Dermis blood vessel endothelial cell (primary cell): ENCODE results near the gene PER2. TPM values are rescaled to one million over a fixed set of nuclear protein-coding genes. Genes with fewer than 3 reads are reported as not detected.

Experiments used
- DNase-seq: peaks from one replicate; pipeline ENCODE4 v3.0.0; 2010
- total RNA-seq: library from RNA; depleted of rRNA; stranded (reverse); fragments of >200 nt; gene quantifications from 2 replicates; pipeline ENCODE4 v1.2.3, GENCODE V29; 2014

Gene PER2
- total RNA-seq, 1 donor from 2014 or later = 1.2 TPM

DNA sequence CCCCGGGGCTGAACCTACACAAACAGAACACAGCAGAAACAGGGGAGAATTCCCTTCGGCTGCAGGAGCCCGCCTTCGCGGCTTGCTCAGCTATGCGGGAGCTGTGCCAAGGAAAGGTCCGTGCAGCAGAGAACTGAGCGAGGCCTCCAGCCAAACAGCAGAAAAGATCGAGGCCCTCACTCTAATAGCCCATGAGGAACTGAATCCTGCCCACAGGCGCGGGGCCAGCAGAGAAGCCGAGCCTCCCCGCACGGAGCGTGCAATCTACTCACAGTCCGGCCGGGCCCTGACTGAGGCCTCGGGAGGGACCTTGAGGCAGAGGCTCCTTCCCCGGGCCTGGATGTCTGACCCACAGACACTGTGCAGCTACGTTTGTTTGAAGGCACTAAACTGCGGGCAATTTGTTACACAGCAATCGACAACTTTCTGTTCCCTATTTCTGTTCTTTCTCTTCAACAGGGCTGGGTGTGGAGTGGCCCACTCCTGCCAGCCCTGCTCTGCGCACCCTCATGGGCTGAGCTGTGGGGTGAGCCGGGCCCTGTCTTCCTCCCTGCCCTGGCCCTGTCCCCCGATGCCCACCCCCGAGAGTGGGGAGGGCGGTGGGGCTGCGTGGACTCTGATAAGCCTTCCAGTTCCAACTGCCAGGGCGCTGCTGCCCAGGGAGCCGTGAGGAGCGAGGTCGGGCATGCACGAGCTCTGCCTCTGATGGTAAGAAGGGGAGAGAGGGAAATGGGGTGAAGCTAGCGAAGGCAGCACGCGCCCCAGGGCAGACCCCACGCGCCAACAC, 62.3 kb downstream of the PER2 start:
- DNase-seq = no peak

DNA sequence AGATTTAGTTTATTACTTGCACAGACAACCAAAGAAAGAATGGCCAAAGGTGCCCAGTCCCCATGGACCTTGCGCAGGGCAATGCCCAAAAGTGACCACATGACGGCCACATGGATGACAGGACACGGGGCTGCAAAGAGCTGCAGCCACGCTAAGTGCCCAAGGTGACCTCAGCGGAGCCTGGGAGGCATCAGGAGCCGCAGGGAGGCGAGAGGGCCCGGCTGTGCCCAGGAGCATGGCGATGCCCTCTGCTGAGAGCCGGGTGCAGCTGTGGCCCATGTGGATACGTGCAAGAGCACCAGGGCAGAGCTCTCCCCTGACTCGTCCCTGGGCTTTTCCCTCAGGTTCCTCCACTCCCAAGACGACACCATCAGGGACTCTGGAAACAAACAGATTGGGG, 63.3 kb downstream of the PER2 start:
- no peak for DNase-seq

DNA sequence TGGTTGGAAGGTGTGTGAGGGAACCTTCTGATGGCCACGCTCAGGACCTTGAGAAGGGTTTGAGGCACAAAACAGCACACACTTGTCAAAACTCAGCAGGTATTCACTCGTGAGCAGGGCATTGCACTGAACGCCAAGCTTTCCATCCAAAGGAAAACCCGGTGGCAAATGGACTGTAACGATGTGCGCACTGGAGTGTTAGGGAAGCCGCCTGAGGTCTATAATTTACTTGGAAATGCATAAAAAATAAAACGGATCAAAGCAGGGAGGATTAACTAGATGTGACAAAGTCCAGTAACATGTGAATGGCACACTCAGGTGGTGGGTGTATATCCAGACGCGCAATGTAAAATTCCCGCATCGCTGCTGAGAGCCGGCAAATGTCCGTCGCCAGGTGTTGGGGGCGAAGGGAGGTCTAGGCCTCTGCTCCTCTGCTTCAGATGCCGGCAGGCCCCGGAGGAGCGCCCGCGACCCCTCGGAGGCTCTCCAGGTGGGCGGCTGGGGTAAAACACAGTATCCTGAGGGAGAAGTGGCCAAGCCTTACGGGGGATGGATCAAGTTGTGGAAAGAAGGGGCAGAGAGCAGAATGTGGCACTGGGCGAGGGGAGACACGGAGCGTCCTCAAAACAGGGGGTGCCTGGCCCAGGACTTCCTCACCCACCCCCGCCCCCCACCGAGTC, 63.9 kb downstream of the PER2 start:
- DNase-seq = no peak

DNA sequence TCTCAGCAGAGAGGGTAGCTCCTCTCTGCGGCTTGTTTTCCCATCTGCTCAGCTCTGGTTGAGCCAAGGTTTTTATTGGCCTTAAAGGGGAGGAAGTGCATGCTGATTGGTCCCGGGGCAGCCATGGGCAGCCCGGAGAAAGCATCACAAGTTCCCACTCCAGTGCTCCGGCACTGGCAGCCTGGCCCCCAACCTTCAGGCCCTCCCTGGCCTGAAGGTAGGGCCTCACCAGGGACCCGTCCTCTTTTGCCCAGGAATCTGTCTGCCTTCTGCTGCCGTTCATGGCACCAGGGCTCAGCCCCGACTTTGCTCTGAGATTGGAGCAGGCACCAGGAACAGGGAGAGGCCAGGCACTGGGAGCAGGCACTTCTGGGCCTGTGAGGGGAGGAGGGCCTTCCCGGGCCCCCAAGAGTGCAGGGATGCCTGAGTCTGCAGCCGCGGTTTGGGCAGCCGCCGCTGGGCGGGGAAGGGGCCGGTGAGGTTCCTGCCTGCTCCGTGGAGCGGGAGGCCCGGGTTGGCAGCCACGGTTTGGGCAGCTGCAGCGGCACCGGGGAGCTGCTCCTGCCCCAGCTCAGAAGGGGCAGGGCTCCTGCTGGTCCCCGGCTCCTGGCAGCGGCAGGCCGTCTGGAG, 67.4 kb downstream of the PER2 start:
- DNase-seq = peak; percentile 57

DNA sequence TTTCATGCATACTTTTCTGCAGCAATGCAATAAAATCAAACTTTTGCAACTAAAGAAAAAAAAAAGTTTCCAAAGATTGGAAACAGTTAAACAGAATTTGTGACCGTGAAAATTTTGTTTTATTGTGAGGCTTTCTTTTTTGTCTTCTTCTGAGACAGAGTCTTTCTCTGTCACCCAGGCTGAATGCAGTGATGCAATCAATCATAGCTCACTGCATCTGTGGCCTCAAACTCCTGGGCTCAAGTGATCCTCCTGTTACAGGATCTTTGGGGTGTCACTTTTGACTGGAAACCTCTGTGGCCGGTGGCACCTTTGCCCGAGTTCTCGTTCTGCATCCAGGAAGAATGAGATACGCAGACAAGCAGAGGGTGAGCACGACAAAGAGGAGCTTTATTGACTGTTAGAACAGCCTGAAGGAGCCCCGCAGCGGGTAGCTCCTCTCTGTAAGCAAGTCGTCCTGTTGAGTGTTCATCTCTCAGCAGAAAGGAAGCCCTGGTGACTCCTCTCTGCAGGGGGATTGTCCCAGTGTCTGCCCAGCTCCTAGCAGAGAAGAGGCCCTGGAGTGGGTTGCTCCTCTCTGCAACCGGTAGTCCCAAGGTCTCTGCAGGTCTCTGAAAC, 68.0 kb downstream of the PER2 start:
- DNase-seq = no peak

DNA sequence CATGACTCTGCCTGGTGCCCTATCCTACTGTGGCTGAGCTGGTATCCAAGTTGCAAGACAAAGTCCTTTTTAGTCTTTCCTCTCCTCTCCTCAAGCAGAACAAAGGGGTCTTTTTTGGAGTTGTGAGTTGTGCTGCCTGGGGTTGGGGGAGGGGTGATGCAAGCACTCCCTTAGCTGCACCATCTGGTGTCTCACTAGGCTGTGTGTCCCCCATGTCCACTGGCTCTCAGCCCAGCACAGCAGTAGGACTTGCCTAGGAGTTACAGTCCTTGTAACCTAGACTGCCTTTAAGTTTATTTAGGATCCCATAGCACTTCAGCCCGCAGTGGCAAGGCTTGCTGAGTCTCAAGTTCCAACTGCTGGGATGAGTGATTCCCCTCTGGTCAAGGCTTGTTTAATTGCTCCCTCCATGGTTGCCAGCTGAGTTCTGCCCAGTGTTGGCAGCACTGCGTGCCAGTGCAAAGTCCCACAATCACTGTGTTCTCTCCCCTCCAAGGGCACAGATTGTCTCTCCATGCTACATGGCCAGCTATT, 71.7 kb downstream of the PER2 start:
- DNase-seq = no peak

DNA sequence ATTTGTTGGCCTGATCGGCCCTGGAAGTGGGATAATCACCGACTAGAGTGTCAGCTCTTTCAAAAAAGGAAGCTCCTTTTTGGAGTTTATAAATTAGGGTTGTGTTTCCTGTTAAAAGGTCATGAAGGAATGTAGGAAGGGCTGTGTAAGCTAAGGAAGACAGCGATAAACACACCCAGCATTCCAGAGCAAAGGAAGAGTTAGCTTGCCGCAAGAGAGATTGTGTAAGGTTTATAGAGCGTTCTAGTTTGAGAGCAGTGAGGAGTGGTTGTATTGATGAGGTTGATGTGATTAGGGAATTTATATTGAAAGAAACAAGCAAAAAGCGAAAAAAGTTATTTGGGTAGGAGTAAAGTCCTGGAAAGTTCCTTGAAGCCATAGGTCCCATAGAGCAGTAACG, 81.4 kb downstream of the PER2 start:
- no peak for DNase-seq

DNA sequence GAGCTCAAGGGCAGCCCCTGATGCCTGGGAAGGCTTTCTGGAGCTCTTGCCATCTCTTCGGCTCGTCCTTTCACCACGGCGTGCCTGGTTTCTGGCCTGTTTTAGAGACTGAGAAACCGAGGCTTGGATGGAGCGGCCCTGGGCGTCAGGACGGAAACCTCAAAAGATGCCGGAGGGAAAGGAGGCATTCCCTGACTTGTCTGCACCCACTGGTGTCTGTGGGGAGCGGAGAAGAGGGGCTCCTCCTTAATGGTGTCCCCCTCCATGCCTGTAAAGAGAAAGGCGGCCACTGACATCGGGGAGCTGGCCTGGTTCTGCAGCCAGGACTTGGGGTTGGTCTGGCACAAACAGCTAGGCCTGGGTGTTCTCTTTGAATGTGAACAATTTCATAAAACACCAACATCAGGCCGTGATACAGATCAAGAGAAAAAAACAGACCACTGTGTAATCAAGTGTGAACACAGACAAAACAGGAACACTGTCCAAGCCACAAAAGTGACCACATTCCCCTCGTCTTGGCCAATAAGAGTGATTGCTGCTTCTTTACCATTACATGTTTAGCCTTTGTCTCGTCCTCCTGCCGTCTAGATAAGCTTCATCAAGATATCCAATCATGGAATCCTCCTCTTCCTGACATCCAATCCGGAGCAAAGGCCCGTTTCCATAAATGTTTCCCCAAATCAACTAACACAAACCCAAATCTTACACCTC, 84.3 kb downstream of the PER2 start:
- DNase-seq = no peak

DNA sequence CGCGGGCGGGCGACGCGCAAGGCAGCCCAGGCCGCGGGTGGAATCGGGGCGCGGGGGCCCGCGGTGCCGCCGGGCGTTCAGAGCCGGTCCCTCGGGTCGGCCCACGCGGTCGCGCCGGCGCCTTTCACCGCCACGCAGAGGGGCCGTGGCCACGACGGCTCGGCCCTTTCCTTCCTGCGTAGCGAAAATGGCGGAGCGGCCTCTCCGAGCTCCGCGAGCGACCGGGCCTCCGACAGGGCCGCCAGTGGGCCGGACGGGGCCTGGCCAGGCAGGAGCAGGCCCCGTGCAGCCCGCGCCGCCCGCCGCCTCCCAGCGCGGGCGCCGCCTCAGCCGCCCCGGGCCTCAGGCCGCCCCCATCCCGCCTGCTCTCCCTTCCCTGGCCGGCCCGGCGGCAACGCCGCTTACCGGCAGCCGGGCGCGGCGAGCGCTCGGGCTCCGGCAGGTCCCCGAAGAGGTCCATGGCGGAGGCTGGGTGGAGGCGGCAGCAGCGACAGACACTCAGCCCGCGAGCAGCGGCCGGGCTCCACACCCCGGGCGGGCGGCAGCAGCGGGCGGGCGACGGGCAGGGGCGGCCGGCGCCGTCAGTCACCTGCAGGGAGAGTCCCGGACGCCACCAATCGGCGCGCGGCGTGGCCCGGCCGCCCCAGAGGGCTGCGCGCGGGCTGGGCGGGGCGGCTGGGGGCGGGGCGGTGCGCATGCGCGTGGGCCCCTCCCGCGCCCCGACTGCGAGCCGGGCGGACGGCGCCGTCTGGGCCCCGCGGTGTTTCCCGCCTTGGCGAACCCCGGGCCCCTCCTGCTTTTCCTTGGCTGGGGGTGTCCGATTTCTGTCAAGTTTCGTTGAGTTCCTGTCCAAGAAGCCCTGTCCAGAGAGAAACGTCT, 85.1 kb downstream of the PER2 start, which contains the start of gene ILKAP:
TSS of gene ILKAP (minus strand) at position 602 of the 879 bp plus-strand sequence. CDS start at position 460, 142 bp downstream.
- DNase-seq = peak; percentile 88

DNA sequence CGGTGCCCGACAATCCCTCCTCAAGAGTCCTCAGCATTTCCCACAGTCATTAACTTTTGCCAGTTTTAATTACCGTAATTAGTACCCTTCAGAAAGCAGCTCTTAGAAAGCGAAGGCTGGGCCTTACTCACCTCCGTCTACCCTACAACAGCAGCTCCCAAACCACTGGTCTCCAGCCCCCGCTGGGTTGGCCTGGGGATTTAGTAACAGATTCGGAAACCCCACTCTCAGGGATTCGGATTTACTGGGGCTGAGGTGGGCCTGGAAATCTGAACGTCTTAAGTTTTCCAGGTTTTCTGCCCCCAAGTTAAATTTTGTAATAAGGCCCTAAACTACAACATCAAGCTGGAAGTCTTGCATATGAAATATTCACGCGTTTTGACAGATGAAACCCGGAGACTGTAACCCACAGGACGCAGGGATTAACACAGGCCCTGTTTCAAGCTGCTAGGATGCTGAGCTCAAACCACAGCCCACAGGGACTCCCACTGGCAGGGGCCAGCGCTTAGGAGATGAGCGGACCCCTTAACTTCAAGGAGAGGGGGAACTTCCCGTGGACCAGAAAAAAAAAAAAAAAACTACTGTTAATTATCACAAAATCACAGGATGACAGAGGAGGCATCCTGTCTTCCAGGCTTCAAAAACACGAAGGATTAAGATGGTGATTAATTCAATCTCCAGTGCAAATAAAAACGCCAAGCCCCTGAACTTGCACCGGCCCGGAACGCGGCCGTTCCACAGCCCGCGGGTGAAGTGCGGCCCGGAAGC, 85.9 kb downstream of the PER2 start:
- DNase-seq = peak; percentile 25

Other genes starting within 250 kb of the PER2 start
- gene SCLY, start 227.6 kb downstream of the PER2 start, total RNA-seq = 15.1 and 26.3 TPM in 2 replicates
- not detected in 2 replicates for gene ESPNL, start 188.3 kb downstream of the PER2 start, total RNA-seq
- not detected in 2 replicates for gene KLHL30, start 149.9 kb downstream of the PER2 start, total RNA-seq
- gene ERFE, start 129.6 kb downstream of the PER2 start, total RNA-seq = 0.34 and 0.47 TPM in 2 replicates
- gene ILKAP, start 84.9 kb downstream of the PER2 start, total RNA-seq = 17.7 and 18.7 TPM in 2 replicates
- 2.2 and 3.7 TPM in 2 replicates for gene HES6, start 48.6 kb downstream of the PER2 start, total RNA-seq
- 7.3 and 8.7 TPM in 2 replicates for gene TRAF3IP1, start 31.9 kb upstream of the PER2 start, total RNA-seq
- 8.5 and 24.3 TPM in 2 replicates for gene ASB1, start 138.3 kb upstream of the PER2 start, total RNA-seq